Gastrocnemius medialis (tissue), 4 donors: ENCODE measurements around the gene ZNF423.

ENCODE experiments used
- POLR2A ChIP-seq, 2 donors: fragments of 450-650 bp; IDR thresholded peaks; one replicate each; pipeline ENCODE4 v1.6.1; 2017; ENCODE audit warnings: antibody characterized with exemption in 2 of 2, mild to moderate bottlenecking in 2 of 2, moderate library complexity in 2 of 2
- TF ChIP-seq, protein P1 (sequence below), 5 experiments: fragments of 450-650 bp in 3 of 5; fragments of 200-600 bp in 2 of 5; sonication (generic) in 2 of 5; IDR thresholded peaks in 4 of 5; conservative IDR thresholded peaks in 1 of 5; 1 replicate in 4 of 5; 2 replicates in 1 of 5; pipeline ENCODE4 v1.5.1; 2016 to 2019; ENCODE audit warnings: antibody characterized with exemption in 5 of 5, mild to moderate bottlenecking in 3 of 5, moderate library complexity in 3 of 5

DNA sequence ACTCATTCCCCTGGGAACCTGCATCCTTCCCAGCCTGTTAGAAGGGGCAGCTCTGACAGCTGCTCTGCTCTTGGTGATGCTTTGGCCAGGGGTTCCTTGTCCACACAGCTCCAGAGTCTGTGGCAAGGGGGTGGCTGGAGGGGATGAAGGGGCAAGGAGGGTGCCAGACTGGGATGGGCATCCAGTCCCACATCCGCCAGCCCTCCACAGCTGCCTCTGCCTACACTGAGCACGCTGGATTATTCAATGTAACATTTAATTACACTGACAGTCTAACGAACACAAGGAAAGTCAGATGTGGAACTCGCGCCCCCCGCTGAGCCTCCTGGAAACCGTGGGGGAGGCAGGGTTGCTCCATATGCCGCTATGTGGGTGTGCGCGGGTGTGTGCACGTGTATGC is 381.2 kb downstream of the ZNF423 start:
- TF ChIP-seq, protein P1, sequence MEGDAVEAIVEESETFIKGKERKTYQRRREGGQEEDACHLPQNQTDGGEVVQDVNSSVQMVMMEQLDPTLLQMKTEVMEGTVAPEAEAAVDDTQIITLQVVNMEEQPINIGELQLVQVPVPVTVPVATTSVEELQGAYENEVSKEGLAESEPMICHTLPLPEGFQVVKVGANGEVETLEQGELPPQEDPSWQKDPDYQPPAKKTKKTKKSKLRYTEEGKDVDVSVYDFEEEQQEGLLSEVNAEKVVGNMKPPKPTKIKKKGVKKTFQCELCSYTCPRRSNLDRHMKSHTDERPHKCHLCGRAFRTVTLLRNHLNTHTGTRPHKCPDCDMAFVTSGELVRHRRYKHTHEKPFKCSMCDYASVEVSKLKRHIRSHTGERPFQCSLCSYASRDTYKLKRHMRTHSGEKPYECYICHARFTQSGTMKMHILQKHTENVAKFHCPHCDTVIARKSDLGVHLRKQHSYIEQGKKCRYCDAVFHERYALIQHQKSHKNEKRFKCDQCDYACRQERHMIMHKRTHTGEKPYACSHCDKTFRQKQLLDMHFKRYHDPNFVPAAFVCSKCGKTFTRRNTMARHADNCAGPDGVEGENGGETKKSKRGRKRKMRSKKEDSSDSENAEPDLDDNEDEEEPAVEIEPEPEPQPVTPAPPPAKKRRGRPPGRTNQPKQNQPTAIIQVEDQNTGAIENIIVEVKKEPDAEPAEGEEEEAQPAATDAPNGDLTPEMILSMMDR (IDR thresholded peaks at IDR 0.05 in 4 of 5, conservative IDR thresholded peaks at IDR 0.05 in 1 of 5), result no peak
- TF ChIP-seq POLR2A (IDR thresholded peaks at IDR 0.05), result no peak
